Stimulated activated CD8-positive, alpha-beta memory T cell treated with anti-CD3 and anti-CD28 coated beads, Interleukin-15, amount 100 ng/mL, for 1 hour (primary cell): ENCODE measurements around the gene HTR7.
"Not testable (repeated sequence)": the region's sequence is repeated elsewhere in the genome, so short reads cannot be mapped to it uniquely, and the experiment has no call there.

Experiments
- DNase-seq: peaks from one replicate; pipeline ENCODE4 v3.0.0-alpha.2; 2020; ENCODE audit warnings: low read depth

Gene HTR7

DNA sequence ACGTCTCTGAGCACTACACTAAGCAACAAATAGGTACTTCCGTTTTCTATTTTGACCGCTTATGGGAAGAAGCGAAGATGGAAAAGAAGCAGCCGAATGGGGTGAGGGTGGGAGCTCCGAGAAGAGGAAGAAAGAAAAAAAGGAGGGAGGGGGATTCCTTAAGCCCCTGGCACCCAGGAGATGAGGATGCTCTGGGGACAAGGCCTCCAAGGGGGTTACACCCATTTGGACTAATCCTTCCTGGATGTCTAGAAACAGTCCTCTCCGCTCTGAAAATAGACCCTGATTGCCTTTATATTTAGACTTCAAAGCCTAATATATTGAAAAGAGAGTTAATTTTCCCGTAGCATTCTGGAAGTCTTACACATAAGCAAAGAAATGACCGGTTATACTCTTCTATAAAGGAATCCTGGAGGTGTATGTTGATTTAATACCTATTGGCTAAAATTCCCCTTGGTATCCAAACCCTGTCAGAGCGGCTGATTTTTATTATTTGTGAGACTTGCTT is 676 bp upstream of the HTR7 start:
- no peak for DNase-seq

- DNase-seq, result no peak
Observed at GRCh38 chr10:90856964-90857634, 740 bp downstream of the HTR7 start.

DNA sequence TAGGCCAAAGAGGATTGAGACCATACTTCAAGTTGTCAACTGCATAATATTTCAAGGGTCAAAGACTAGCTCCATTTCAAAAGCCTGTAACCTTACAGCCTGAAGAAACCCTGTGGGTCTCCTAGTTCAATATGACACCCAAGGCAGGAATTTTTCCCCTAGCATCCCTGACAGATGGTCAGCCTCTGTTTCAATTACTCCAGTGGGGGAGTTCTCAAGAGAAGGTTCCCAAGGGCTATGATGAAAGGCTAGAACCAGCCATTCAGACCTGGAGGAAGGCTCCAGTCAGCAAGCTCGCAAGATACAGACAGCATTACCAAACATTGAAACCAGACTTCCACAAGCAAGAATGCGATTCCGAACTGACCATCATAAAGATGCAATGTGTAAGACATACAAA is 1.6 kb downstream of the HTR7 start:
- no peak for DNase-seq

DNA sequence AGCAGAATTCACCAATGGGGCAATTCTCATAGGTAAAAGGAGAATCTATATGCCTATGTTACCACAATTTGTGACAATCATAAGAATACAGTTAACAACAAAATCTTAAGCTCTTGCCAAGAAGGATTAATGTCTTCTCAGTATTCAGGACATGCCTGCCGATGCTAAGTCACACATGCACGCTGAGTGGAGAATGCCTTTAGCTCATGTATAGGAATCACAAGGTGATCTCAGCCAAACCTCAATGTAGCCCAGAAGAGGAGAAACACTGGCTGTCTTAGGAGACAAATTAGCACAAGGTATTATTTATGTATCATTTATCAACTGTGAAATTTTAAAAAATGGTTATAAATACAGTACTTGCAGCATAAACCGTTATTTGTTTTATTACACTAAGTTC is 2.7 kb downstream of the HTR7 start:
- no peak for DNase-seq

DNA sequence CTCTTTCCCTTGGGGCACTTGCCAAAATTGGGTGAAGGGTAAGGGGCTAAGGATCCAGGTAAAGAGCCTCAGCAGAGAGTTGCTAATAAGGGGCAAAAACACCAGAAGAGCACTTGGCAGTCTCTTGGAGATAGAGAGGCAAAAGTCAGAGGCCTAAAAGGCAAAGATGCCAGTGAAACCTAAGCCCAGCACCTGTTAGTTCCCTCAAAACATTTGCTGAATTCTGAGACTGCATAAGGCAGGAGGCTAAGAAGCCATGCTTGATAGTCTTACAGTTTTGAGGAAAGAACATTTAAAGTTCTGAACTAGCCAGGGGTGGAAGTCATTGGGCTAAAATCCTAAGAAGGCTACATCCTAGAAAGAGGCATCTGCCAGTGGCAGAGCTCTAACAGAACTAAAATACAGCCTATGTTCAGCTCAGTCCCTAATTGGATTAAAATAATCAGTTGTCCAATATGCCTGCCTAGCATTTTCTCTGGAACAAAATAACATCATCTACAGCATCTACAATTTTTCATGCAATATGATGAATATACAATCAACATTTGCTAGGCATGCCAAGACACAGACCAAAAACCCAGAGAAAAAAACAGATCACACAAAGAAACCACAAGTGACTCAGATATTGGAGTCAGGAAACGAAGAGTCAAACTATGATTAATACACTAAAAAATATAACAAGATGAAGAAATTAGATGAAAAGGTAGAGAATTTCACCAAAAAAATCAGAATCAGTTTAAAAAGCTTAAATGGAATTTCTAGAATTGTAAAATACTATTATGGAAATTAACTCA is 7.7 kb downstream of the HTR7 start:
- DNase-seq, result no peak

DNA sequence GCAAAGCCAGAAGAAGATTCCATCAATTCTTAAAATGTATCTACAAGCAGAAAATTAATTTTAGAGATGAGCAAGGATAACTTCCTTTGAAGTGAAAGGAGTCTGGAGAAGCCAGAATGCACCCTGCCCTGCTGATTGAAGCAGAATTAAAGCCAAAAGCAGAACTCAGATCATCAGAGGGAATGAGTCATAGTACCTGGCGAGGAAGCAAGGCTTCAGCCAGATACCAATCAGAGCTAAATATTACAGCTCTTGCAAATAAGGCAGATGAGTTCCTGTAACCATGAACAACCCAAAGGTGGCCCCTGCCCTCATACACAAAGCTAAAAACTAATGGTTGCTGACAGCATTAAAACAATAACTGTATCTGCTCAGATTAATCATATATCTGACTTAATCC is 10.4 kb downstream of the HTR7 start:
- DNase-seq, result no peak

DNA sequence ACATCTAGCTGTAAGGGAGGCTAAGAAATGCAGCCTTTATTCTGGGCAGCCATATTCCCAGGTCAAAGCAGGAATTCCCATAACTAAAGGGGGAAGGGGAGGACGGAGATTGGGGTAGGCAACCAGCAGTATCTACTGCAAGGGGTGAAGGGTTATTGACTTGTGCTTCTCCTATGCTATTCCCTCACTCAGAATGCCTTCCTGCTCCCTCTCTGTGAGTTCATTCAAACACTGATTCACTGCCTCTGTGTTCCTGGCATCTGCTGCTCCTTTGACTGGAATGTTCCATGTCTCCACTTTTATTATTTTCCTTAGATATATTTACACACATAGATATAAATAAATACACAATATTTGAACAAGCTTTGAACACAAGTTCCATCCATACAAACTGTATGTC is 11.1 kb downstream of the HTR7 start:
- no peak for DNase-seq

GRCh38 chr10:90845726-90846125 is 12.1 kb downstream of the HTR7 start:
- DNase-seq, result no peak

- DNase-seq, result no peak
Observed at GRCh38 chr10:90842725-90843124, 15.1 kb downstream of the HTR7 start.

DNA sequence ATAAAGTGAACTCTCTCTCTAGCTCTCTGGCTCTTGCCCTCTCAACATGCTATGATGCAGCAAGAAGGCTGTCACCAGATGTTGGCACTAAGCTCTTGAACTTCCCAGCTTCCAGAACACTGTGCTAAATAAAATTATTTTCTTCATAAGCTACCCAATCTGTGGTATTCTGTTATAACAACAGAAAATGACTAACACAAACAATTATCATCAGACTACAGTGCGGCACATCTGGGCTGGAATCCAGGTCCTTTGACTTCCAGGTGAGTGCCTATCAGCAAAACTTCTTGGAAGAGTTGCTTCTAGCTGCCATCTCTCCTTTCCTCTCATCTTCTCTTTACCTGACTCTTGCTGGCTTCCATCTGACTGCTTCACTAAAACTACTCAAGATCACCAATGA is 20.4 kb downstream of the HTR7 start:
- DNase-seq, result no peak

DNA sequence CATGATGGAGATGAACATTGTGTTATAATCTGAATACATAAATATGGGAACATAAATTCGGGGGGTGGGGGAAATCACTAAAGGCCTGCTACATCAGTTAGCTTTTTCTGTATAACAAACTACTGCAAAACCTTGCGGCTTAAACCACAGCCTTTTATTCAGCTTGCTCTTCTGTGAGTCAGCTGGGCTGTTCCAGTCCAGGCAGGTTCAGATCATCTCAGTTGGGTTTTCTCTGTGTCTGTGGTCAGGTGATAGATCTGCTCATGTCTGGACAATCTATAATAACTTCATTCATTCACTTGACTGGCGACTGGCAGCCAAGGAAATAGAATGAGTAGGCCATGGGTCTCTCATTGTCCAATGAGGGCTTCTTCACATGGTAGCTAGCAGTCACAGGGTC is 23.5 kb downstream of the HTR7 start:
- no peak for DNase-seq

GRCh38 chr10:90832111-90832510 is 25.7 kb downstream of the HTR7 start:
- no peak for DNase-seq

DNA sequence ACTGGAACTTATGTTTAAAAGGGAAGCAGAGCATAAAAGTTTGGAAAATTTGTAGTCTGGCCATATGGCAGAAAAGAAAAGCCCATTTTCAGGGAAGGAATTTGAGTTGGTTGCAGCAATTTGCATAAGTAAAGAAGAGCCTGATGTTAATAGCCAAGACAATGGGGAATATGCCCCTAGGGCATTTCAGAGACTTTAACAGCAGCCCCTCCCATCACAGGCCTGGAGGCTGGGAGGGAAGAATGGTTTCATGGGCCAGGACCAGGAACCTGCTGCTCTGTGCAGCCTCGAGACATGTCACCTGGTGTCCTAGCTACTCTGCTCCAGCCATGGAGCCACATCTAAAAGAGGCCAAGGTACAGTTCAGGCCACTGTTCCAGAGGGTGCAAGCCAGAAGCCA is 35.3 kb downstream of the HTR7 start:
- no peak for DNase-seq

DNA sequence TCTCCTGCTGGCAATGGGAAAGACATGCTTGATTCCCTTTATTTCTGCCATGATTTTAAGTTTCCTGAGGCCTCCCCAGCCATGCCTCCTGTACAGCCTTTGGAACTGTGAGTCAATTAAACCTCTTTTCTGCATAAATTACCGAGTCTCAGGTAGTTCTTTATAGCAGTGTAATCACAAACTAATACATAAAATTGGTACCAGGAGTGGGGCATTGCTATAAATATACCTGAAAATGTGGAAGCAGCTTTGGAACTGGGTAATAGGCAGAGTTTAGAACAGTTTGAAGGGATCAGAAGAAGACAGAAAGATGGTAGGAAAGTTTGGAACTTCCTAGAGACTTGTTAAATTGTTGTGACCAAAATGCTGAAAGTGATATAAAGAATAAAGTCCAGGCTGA is 36.0 kb downstream of the HTR7 start:
- not testable (repeated sequence) for DNase-seq

DNA sequence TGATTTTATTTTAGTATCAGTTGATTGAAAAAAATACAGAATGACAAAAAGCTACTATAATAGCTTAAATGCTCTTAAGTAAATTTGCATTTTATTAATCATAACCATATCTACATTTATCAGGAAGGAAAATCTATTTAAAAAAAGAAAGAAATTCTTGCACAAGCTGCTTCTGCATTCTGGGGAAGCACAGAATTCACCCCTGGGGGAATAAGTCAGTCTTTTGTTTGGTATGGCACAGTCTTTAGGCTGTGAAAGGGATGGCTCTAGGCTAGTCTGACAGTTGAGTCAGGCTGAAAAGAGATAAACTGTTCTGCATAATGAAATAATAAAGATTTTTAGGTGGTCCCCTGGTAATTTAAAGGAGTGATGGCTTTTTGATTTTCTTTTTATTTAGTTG is 37.9 kb downstream of the HTR7 start:
- DNase-seq, result no peak

- no peak for DNase-seq
Observed at GRCh38 chr10:90818736-90819135, 39.1 kb downstream of the HTR7 start.

GRCh38 chr10:90817128-90817889 is 40.5 kb downstream of the HTR7 start:
- DNase-seq, result no peak

- DNase-seq, result no peak
Observed at GRCh38 chr10:90816466-90816865, 41.4 kb downstream of the HTR7 start.

DNA sequence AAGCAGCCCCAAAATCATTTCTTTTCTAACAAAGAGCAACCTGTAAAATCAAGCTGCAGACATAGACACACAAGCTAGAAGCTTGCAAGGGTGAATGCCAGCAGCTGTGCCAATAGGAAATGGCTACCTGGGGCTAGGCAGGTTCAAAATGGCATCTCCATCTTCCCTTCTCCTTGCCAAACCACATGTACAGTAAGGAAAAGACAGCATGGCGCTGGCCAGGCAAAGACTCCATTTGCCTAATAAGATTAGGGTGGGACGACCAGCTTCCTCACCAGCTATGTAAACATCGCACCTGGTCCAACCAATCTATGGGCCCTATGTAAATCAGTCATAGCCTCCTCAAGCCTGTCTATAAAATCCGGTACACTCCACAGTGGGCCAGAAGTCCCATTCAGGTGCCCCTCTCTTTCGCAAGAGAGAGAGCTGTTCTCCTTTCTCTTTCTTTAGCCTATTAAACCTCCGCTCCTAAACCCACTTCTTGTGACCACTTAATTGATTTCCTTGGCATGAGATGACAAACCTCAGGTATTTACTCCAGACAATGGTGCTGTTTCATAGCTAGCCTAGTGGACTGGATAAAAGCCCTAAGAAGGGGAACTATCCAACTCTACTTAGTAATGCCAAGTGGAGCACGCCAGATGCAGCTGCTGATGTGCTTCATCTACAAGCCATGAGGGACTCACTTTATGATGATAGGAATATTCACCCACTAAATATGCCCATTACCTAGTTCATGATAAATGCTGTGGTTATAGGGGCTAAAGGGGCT is 44.1 kb downstream of the HTR7 start:
- no peak for DNase-seq

DNA sequence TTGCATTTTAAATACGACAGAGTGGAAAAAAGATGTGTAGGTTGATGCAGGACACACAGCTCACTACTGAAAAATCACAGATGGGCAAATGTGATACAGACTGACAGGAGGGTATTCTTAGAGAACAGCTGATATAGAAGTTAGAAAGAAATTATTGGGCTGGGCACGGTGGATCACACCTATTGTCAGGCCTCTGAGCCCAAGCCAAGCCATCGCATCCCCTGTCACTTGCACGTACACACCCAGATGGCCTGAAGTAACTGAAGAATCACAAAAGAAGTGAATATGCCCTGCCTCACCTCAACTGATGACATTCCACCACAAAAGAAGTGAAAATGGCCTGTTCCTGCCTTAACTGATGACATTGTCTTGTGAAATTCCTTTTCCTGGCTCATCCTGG is 50.7 kb downstream of the HTR7 start:
- DNase-seq, result not testable (repeated sequence)

GRCh38 chr10:90806677-90807076 is 51.2 kb downstream of the HTR7 start:
- DNase-seq, result no peak

- no peak for DNase-seq
Observed at GRCh38 chr10:90805206-90805605, 52.6 kb downstream of the HTR7 start.
